Mucosa of descending colon (tissue), 3 donors: ENCODE measurements around the gene SND1. TPM values are rescaled to one million over a fixed set of nuclear protein-coding genes. Genes with fewer than 3 reads are reported as not detected.
A peak's percentile ranks its signal among the peaks of the same experiment; 100 is the strongest.

Experiments
- ATAC-seq: fragments of 200-7000 bp; cut with Tn5 transposase; one replicate; pipeline ENCODE4 v1.9.1; 2020; ENCODE audit warnings: mild to moderate bottlenecking, moderate library complexity
- DNase-seq, 3 donors: peaks; one replicate each; pipeline ENCODE4 v3.0.0-alpha.2; 2020
- H3K36me3 ChIP-seq: fragments of 200-600 bp; one replicate; pipeline ENCODE4 v1.8.0; 2021; ENCODE audit warnings: low read depth, mild to moderate bottlenecking
- H3K4me1 ChIP-seq: fragments of 200-600 bp; one replicate; pipeline ENCODE4 v1.8.0; 2021; ENCODE audit warnings: low read depth, mild to moderate bottlenecking
- H3K4me3 ChIP-seq: fragments of 200-600 bp; one replicate; pipeline ENCODE4 v1.8.0; 2021; ENCODE audit warnings: mild to moderate bottlenecking
- H3K9me3 ChIP-seq: fragments of 200-600 bp; one replicate; pipeline ENCODE4 v1.8.0; 2021; ENCODE audit warnings: mild to moderate bottlenecking
- CTCF ChIP-seq: fragments of 200-600 bp; IDR thresholded peaks from one replicate; pipeline ENCODE4 v1.8.0; 2022; ENCODE audit warnings: antibody characterized with exemption, mild to moderate bottlenecking
- intact Hi-C, 2 donors: fragments of 100-400 bp; cut with DNase I in 1 of 2; cut with micrococcal nuclease in 1 of 2; formaldehyde crosslinking; loops; one replicate each; pipeline versions ENCODE4 v1.11.0 to v1.11.1; 2022; cut with DNase I, micrococcal nuclease
- total RNA-seq, 3 donors: library from RNA; stranded (reverse); fragmentation: NEBNext Ultra II Directional in 2 of 3; extraction: Animal tissue kit (Norgen Biotek cat#: 25700) in 2 of 3; gene quantifications; one replicate each; pipeline versions ENCODE4 v1.2.1 to v1.2.4, GENCODE V29; 2021 to 2023
- donor health status: DM: no; HTN: no; CAD: no; lungs with moderate emphysema.
- donor health status: DM: no; HTN: no; CAD: no.
- donor health status: DM: no; HTN: yes; CAD: no.

Gene SND1
- total RNA-seq, 3 donors from 2014 or later = 99.0 to 131 (median 106) TPM

GRCh38 chr7:128059143-128059988, 407.4 kb downstream of the SND1 start:
- Histone ChIP-seq H3K4me1 (no peaks in the 10 kb centered on the region), H3K36me3 (no peaks in the 10 kb centered on the region), H3K4me3 (no peak overlapping the region), H3K9me3 (no peaks in the 10 kb centered on the region)
- ATAC-seq (peak; percentile 42), DNase-seq (no peak)
- no peak for TF ChIP-seq CTCF
- intact Hi-C loops = no loop called here

GRCh38 chr7:128060018-128060417, 408.0 kb downstream of the SND1 start:
- no peak for ATAC-seq
- Histone ChIP-seq H3K36me3 (no peaks in the 10 kb centered on the region), H3K4me3 (no peak overlapping the region), H3K4me1 (no peaks in the 10 kb centered on the region), H3K9me3 (no peaks in the 10 kb centered on the region)
- intact Hi-C loops = no loop called here
- no peak for DNase-seq
- no peak for TF ChIP-seq CTCF

- H3K9me3 ChIP-seq = no peaks in the 10 kb centered on the region
- H3K4me1 ChIP-seq = no peaks in the 10 kb centered on the region
- no peak overlapping the region for H3K4me3 ChIP-seq
- ATAC-seq (no peak), DNase-seq (no peak)
- no peak for TF ChIP-seq CTCF
- intact Hi-C loops = no loop called here
- H3K36me3 ChIP-seq = no peaks in the 10 kb centered on the region
These were observed 411.1 kb downstream of the SND1 start for GRCh38 chr7:128063088-128063487.

GRCh38 chr7:128065872-128066271, 413.9 kb downstream of the SND1 start:
- H3K4me1 ChIP-seq = no peaks in the 10 kb centered on the region
- intact Hi-C loops = no loop called here
- DNase-seq (peak in 1 of 3 donors; percentile 21), ATAC-seq (peak; percentile 89)
- H3K36me3 ChIP-seq = no peaks in the 10 kb centered on the region
- no peaks in the 10 kb centered on the region for H3K9me3 ChIP-seq
- no peak overlapping the region for H3K4me3 ChIP-seq
- TF ChIP-seq CTCF = no peak

GRCh38 chr7:128066395-128066794, 414.4 kb downstream of the SND1 start:
- no peak overlapping the region for H3K4me3 ChIP-seq
- TF ChIP-seq CTCF = no peak
- no peaks in the 10 kb centered on the region for H3K4me1 ChIP-seq
- DNase-seq (no peak), ATAC-seq (no peak)
- H3K36me3 ChIP-seq = no peaks in the 10 kb centered on the region
- no peaks in the 10 kb centered on the region for H3K9me3 ChIP-seq
- intact Hi-C loops = no loop called here
